Stimulated activated CD4-positive, alpha-beta T cell treated with anti-CD3 and anti-CD28 coated beads, Interleukin-12 subunit alpha, Interleukin-12 subunit beta, amount 100 ng/mL, for 24 hours (primary cell): Measurements from ENCODE around the gene AP3D1.

Experiments
- DNase-seq, 2 experiments: peaks; one replicate each; pipeline ENCODE4 v3.0.0-alpha.2; 2020; ENCODE audit warnings: low read depth in 2 of 2

Gene AP3D1

GRCh38 chr19:2084993-2085720 lies 66.2 kb downstream of the AP3D1 start:
- peak; percentile 81 to 91 for DNase-seq

DNA sequence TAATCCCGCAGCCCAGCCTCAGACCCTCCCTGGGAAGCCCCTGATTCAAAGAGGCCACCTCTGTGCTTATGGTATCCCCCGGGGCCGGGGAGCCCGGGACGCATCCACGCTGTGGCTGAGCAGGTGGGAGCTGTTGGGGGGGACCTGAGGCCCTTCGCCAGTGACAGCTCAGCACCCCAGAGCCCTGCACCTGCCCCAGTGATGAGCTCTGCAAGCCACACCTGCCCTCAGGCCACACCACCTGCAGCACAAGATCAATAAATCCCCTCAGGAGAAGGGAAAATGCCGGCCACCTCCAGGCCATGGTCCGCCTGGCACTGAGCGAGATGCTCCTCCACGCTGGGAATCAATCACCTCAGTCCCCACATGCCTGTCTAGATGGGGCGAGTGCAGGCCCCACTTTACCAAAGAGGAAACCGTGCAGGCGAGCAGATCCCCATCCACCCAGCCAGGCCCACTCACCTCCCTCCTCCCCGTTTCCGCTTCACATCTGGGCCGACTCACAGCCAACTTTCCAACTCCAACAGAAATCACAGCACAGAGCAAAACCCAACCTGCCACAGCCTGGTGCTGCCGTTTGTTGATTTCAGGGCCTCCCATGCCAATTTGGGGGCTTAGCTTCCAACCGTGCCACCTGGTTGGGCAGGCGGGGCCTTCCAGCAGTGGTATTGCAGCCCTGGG lies 68.1 kb downstream of the AP3D1 start:
- DNase-seq = peak in 1 of 2 experiments; percentile 61

- no peak for DNase-seq
These were observed 69.2 kb downstream of the AP3D1 start for GRCh38 chr19:2081873-2082810.

- no peak for DNase-seq
These were observed 70.9 kb downstream of the AP3D1 start for GRCh38 chr19:2080336-2080988.

DNA sequence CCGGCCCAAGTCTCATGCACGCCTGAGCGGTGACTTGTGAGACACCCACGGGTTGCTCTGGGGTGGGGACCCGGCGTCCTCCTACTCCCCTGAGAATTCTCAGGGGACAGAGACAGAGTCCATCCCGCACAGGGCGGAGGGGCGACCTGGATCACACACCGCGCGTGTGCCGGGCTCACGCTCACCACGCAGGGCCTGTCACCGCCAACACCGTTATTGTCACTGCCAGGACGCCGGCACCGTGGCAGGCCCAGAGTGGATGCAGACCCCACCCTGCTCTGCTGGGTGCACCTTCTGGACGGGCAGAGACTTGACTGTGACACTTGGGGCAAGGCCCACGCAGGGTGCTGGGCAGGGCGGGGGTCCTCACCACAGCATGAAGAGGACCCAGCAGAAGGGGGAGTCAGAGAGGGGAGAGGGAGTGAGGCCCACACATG lies 71.5 kb downstream of the AP3D1 start:
- DNase-seq = no peak

DNA sequence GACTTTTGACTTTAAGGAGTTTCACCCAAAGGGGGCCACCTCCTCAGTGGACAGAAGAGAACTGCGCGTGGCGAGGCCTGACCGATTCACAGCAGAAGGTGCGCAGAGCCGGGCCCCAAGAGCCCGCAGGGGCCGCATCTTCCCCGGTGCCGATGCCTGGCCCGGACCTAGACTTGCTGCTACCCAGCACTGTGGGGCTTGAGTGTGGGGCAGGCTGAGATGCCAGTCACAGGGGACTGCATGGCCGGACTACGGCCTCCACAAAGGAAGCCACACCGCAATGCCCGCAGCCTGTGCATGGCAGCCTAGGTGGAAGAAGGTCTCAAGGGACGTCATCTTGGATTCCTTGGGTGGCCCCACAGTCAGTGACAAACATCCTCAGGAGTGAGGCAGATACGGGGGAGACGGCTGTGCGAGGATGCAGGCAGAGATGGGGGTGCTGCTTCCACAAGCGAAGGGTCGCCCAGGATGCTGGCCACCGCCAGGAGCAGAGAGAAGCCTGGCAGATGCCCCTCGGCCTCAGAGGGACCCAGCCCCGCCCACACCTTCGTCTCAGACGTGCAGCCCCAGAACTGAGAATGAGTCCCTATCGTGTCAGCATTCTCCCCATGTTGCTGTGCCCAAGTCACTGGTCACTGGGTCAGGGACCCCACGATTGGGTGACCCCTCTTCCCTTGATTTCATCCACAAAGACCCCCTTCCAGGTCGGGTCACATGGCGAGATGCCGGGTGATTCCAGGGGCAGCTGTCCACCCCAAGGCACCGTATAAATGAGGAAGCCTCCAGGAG lies 72.1 kb downstream of the AP3D1 start:
- DNase-seq = no peak

DNA sequence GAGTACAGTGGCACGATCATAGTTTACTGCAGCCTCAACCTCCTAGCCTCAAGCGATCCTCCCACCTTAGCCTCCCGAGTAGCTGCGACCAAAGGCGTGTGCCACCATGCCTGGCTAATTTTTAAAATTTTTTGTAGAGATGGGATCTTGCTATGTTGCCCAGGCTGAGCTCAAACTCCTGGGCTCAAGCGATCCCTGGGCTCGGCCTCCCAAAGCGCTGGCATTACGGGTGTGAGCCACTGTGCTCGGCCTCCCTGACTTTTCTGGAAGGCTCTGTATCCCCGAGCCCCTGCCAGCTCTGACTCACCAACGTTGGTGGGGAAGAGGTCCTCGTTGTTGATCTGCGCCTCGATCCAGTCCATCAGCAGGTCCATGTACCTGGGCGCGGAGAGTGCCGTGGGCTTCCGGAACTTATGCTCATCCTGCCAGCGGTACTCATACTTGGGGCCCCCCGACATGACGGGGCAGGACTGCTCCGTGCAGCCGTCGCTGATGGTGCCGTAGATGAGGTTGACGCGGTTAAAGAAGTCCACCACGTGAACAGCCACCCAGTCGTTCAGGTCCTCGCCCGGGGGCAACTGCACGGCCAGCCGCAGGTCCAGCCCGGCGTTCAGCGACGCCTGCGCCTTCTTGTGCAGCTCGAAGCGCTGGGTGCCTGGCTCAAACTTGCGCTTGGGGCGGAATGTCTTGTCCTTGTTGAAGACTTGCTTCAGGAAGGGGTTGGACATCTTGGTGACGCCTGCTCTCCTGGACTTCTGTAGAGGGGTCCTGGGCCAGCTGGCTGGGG lies 73.3 kb downstream of the AP3D1 start:
- DNase-seq = no peak

DNA sequence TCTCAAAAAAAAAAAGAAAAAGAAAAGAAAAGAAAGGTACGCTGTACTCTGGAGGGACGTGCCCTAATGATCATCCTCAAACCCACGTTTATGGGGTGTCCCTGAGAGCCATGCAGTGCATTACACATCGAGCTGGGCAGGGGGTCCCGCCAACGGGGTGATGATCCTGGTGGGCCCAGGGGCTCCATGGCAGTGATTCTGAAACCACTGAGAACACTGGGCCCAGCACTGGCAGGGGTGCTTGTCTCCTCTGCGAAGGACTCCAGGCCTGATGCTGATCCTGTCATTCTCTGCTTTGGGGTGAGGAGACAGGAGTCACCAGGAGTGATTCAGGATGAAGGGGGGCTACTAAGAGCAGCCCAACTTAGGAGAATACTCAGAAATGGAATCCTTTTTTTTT lies 74.0 kb downstream of the AP3D1 start:
- no peak for DNase-seq

DNA sequence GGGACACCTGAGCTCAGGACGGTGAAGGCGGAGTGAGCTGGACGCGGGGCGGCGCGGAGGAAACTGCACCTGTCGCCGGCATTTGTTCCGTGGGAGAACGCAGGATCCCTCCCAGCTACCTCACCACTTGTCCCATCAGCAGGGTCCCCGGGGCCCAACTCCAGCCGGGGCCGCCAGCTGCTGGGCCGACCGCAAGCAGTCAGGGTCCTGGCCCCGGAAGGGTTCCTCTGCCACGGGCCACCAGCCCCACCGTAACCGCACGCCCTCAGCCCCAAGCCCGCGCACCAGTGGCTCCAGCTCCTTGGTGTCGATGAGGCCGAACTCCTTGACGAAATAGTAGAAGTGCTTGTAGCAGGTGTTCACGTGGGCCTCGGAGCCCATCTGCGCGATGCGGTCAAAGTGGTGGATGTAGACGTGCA lies 74.8 kb downstream of the AP3D1 start:
- DNase-seq = no peak

DNA sequence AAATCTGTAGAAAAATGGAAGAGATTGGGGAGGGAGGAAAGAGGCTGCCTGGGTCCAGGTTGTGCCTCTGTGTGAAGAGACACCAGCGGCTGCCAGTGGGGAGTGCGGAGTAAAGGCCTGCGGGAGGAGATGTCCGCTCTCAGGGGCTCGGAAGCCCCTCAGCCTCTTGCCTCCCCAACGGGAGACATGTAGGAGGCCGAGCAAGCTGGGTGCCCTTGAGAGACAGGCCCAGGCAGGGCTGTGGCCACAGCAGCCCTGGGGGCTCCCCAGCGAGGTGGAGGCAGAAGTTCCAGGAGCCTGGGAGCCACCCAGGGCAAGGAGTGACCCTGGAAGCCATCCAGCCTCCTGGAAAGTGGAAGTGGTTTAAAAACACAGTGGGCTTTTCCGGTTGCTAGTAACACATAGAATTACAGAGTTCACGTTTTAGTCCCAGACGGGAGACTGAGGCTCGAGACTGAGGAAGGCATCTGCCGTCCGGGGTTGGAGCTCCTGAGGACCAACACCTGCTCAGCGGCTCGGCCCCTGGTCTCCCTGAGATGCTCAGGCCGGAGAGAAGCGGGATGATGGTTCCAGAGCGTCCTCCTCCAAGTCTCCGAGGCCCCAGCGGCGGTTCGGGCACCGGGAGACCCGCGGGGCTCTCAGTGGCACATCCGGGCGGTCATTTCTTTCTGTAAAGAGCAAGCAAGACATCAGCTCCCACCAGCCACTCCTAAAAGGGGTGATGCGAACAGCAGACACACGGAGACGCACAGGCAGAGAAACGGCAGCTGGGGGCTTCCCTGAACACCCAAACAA lies 78.4 kb downstream of the AP3D1 start:
- DNase-seq = no peak

DNA sequence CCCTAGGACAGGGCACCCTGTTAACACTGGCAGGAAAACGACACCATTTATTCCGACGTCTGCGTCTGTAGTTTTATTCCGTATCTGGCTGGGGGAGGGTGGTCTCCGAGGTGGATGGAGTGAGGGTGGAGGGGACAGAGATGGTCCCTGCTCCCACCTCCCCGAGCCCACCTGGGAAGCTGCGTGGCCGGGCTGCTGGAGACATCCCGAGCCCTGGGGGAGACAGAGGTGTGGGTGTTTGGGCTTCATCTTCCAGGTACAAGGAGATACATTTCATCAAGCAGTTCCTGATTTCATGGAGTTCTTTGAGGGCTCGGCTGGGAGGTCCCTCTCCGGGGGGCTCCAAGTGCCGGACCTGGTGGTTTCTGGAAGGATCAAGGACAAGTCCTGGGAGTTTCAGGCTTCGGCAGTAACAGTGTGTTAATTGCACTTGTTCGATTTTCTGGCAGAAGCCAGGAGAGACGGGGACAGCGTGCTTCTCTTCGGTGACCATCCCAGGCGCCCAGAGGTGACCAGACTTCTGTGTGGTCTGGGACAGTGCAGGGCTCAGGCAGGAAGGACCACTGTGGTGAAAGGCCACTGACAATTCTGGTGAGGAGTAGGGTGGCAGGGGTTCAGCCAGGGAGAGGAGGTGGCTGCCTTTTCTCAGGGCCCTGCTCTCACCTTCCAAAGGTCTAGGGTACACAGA lies 80.2 kb downstream of the AP3D1 start:
- DNase-seq = no peak

GRCh38 chr19:2070436-2070827 lies 80.9 kb downstream of the AP3D1 start:
- no peak for DNase-seq

GRCh38 chr19:2064788-2065524 lies 86.4 kb downstream of the AP3D1 start:
- no peak for DNase-seq

DNA sequence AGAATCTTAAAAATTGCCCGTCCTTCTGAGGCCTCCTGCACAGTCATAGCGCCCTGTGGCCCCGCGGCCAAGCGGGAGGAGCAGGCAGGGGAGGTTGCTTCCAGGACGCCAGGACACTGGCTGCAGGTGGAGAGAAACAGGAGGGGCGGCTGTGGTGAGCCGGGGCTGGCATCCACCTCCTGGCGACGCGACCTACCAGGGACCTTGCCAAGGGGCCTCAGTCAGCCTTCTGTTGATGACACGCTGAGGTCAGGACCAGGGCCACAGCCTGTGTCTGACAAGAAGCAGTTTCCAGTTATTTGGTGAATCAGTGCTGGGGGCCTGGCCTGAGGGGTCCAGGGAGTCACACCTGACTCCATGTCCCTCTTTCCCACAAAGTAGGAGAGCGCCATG lies 87.0 kb downstream of the AP3D1 start:
- DNase-seq = no peak

- DNase-seq = no peak
These were observed 87.5 kb downstream of the AP3D1 start for GRCh38 chr19:2063824-2064223.

GRCh38 chr19:2062770-2063169 lies 88.6 kb downstream of the AP3D1 start:
- DNase-seq = no peak

- no peak for DNase-seq
These were observed 89.0 kb downstream of the AP3D1 start for GRCh38 chr19:2062389-2062729.
